H1 (cell line): Measurements from ENCODE around the gene NINJ2. TPM values are rescaled to one million over a fixed set of nuclear protein-coding genes. Genes with fewer than 3 reads are reported as not detected.
"Not testable (repeated sequence)": the region's sequence is repeated elsewhere in the genome, so short reads cannot be mapped to it uniquely, and the experiment has no call there.

Experiments used
- CTCF ChIA-PET: fragments of 300-600 bp; sonication (Branson Sonifier 250); formaldehyde crosslinking; loops from one replicate; lab custom pipeline; 2021; ENCODE audit not compliant: partially characterized antibody; lab: Charles Lee
- POLR2A ChIA-PET: fragments of 300-600 bp; sonication (Branson Sonifier 250); formaldehyde crosslinking; loops from one replicate; lab custom pipeline; 2021; ENCODE audit warnings: inconsistent platforms; ENCODE audit not compliant: partially characterized antibody; lab: Charles Lee
- DNase-seq, 2 experiments: peaks; one replicate each; pipeline versions ENCODE4 v3.0.0 to v3.0.0-alpha.2; 2010 to 2022; ENCODE audit warnings: low spot score in 2 of 2, low read depth in 1 of 2, mixed read lengths in 1 of 2
- FAIRE-seq: peaks from 2 replicates; lab custom pipeline; 2011; peaks lifted over from hg19 to GRCh38; lab: Jason Lieb, UNC
- H2AFZ ChIP-seq: 2 replicates; pipeline ENCODE4 v1.8.1; 2012; ENCODE audit warnings: low read length, inconsistent platforms
- H2AK5ac ChIP-seq: 2 replicates; pipeline ENCODE4 v1.6.1; 2013; ENCODE audit warnings: low read depth, low read length
- H2BK120ac ChIP-seq: replicated peaks from 2 replicates; pipeline ENCODE3; 2013; ENCODE audit warnings: low read depth, low read length, inconsistent platforms
- H2BK12ac ChIP-seq: 2 replicates; pipeline ENCODE4 v1.6.1; 2013; ENCODE audit warnings: low read depth, low read length
- H2BK15ac ChIP-seq: 2 replicates; pipeline ENCODE4 v1.6.1; 2013; ENCODE audit warnings: low read length
- H2BK20ac ChIP-seq: 2 replicates; pipeline ENCODE4 v1.6.1; 2013; ENCODE audit warnings: low read length
- H2BK5ac ChIP-seq: 2 replicates; pipeline ENCODE4 v1.6.1; 2013; ENCODE audit warnings: low read depth, low read length
- H3K14ac ChIP-seq: 2 replicates; pipeline ENCODE4 v1.6.1; 2013; ENCODE audit warnings: inconsistent platforms; ENCODE audit not compliant: insufficient read length
- H3K18ac ChIP-seq: 2 replicates; pipeline ENCODE4 v1.6.1; 2013; ENCODE audit warnings: low read length; ENCODE audit errors: extremely low read depth
- H3K23ac ChIP-seq: 2 replicates; pipeline ENCODE4 v1.6.1; 2013; ENCODE audit warnings: inconsistent platforms; ENCODE audit not compliant: insufficient read length
- H3K23me2 ChIP-seq: 2 replicates; pipeline ENCODE4 v1.6.1; 2013; ENCODE audit warnings: low read depth, low read length
- H3K27ac ChIP-seq: 2 replicates; pipeline ENCODE4 v1.6.1; 2011; ENCODE audit warnings: low read depth, low read length, inconsistent platforms
- H3K27me3 ChIP-seq, 4 experiments: replicated peaks in 1 of 4; 1 replicate in 1 of 4; 2 replicates in 3 of 4; pipeline versions ENCODE4 v1.6.1 to v1.8.1; 2011 to 2013; ENCODE audit warnings: low read length in 3 of 4, mild to moderate bottlenecking in 3 of 4, inconsistent platforms in 2 of 4, mixed read lengths in 2 of 4, moderate library complexity in 1 of 4; ENCODE audit not compliant: control insufficient read depth in 3 of 4, insufficient read depth in 3 of 4; ENCODE audit errors: extremely low read depth in 1 of 4
- H3K36me3 ChIP-seq, 4 experiments: 2 replicates each; pipeline versions ENCODE4 v1.6.1 to v1.8.1; 2011 to 2013; ENCODE audit warnings: mild to moderate bottlenecking in 4 of 4, low read length in 3 of 4, moderate library complexity in 2 of 4, control low read depth in 1 of 4, inconsistent platforms in 1 of 4; ENCODE audit not compliant: insufficient read depth in 4 of 4, control insufficient read depth in 2 of 4
- H3K4ac ChIP-seq: replicated peaks from 2 replicates; pipeline ENCODE3; 2013; ENCODE audit warnings: low read length, low read depth, mixed read lengths, inconsistent platforms; ENCODE audit not compliant: insufficient read length
- H3K4me1 ChIP-seq, 4 experiments: replicated peaks in 1 of 4; 1 replicate in 1 of 4; 2 replicates in 3 of 4; pipeline versions ENCODE4 v1.6.1 to v1.8.1; 2011 to 2013; ENCODE audit warnings: low read length in 3 of 4, inconsistent platforms in 2 of 4, mixed read lengths in 1 of 4; ENCODE audit not compliant: insufficient read depth in 4 of 4, control insufficient read depth in 3 of 4
- H3K4me2 ChIP-seq, 2 experiments: 2 replicates each; pipeline versions ENCODE4 v1.6.1 to v1.8.1; 2011 to 2013; ENCODE audit warnings: low read depth in 2 of 2, low read length in 2 of 2, control low read depth in 1 of 2, inconsistent platforms in 1 of 2, mild to moderate bottlenecking in 1 of 2; ENCODE audit not compliant: insufficient read depth in 1 of 2
- H3K4me3 ChIP-seq, 4 experiments: fragments of 200-600, 300-600 bp in 1 of 4; sonication (generic), shearing (Covaris generic), sonication (Bioruptor Twin) in 1 of 4; 2 replicates each; pipeline versions ENCODE4 v1.5.1 to v1.8.1; 2011 to 2016; ENCODE audit warnings: low read length in 4 of 4, low read depth in 3 of 4, control low read depth in 2 of 4, inconsistent platforms in 2 of 4, mild to moderate bottlenecking in 2 of 4, mixed read lengths in 1 of 4, moderate library complexity in 1 of 4; ENCODE audit not compliant: insufficient read depth in 2 of 4; ENCODE audit errors: extremely low read depth in 1 of 4
- H3K56ac ChIP-seq: replicated peaks from 2 replicates; pipeline ENCODE3; 2013; ENCODE audit warnings: low read depth, mild to moderate bottlenecking, mixed read lengths, low read length, inconsistent platforms; ENCODE audit not compliant: insufficient read length
- H3K79me1 ChIP-seq: 2 replicates; pipeline ENCODE4 v1.6.1; 2013; ENCODE audit warnings: low read depth, low read length, control low read depth
- H3K79me2 ChIP-seq, 2 experiments: 2 replicates each; pipeline versions ENCODE4 v1.6.1 to v1.8.1; 2012 to 2013; ENCODE audit warnings: low read length in 2 of 2, mild to moderate bottlenecking in 2 of 2, inconsistent platforms in 1 of 2; ENCODE audit not compliant: insufficient read depth in 2 of 2, control insufficient read depth in 1 of 2
- H3K9ac ChIP-seq, 4 experiments: replicated peaks in 1 of 4; 1 replicate in 1 of 4; 2 replicates in 3 of 4; pipeline versions ENCODE4 v1.6.1 to v1.8.1; 2011 to 2013; ENCODE audit warnings: low read depth in 3 of 4, low read length in 3 of 4, control low read depth in 2 of 4, mild to moderate bottlenecking in 2 of 4, moderate library complexity in 2 of 4, inconsistent platforms in 1 of 4; ENCODE audit errors: extremely low read depth in 1 of 4
- H3K9me3 ChIP-seq, 2 experiments: 2 replicates each; pipeline versions ENCODE4 v1.6.1 to v1.8.1; 2012 to 2013; ENCODE audit warnings: mild to moderate bottlenecking in 2 of 2, moderate library complexity in 2 of 2, control low read depth in 1 of 2, inconsistent platforms in 1 of 2, low read depth in 1 of 2, low read length in 1 of 2, mixed read lengths in 1 of 2; ENCODE audit not compliant: insufficient read depth in 2 of 2
- H4K20me1 ChIP-seq, 2 experiments: replicated peaks in 1 of 2; 2 replicates each; pipeline versions ENCODE3 to v1.8.1; 2011 to 2013; ENCODE audit warnings: inconsistent platforms in 2 of 2, low read length in 2 of 2, mild to moderate bottlenecking in 1 of 2; ENCODE audit not compliant: insufficient read depth in 2 of 2, control insufficient read depth in 1 of 2
- H4K5ac ChIP-seq: 2 replicates; pipeline ENCODE4 v1.6.1; 2013; ENCODE audit warnings: low read length, low read depth, mixed read lengths, inconsistent platforms; ENCODE audit not compliant: insufficient read length
- H4K8ac ChIP-seq: 2 replicates; pipeline ENCODE4 v1.8.0; 2013; ENCODE audit warnings: mild to moderate bottlenecking, moderate library complexity, low read length, inconsistent platforms; ENCODE audit not compliant: insufficient read depth; ENCODE audit errors: extremely low read depth
- H4K91ac ChIP-seq: replicated peaks from 2 replicates; pipeline ENCODE3; 2013; ENCODE audit warnings: low read length, mixed read lengths, inconsistent platforms; ENCODE audit not compliant: insufficient read length
- WGBS, 2 experiments: shearing (Covaris generic) in 1 of 2; methylation state at CpG; one replicate each; pipeline versions ENCODE4 v1.1.6 to v1.1.7; 2013 to 2015; ENCODE audit warnings: low lambda C conversion rate in 2 of 2, mixed read lengths in 2 of 2, inconsistent platforms in 1 of 2, low coverage in 1 of 2, missing lambda C conversion rate in 1 of 2; ENCODE audit not compliant: insufficient replicate concordance in 2 of 2, insufficient coverage in 1 of 2, insufficient read length in 1 of 2; ENCODE audit errors: extremely low coverage in 1 of 2, missing lambda C conversion rate in 1 of 2; 5-methylcytosine and 5-hydroxymethylcytosine counted together
- polyA plus RNA-seq, 7 experiments: library from polyadenylated mRNA; depleted of rRNA in 3 of 7; stranded (reverse) in 5 of 7; unstranded in 2 of 7; fragments of >200 nt in 5 of 7; fragments of 200-250 nt in 2 of 7; gene quantifications; 1 replicate in 5 of 7; 2 replicates in 1 of 7; 4 replicates in 1 of 7; pipeline versions ENCODE4 v1.2.1 to v1.2.3, GENCODE V29; 2011 to 2013; ENCODE audit warnings: missing spikeins in 2 of 7, mixed read lengths in 2 of 7
- total RNA-seq: library from RNA; stranded (reverse); fragmentation: NEBNext Ultra II Directional; extraction: Animal tissue kit (Norgen Biotek cat#: 25700); gene quantifications from 2 replicates; pipeline ENCODE4 v1.2.1, GENCODE V29; 2021

Gene NINJ2
- total and polyA plus RNA-seq, 2 of the 8 experiments (the other 6 are each of a cell fraction or from before 2014, with no cell fraction given): 1.4 TPM; not detected in 1

- CTCF ChIA-PET, H4K8ac ChIP-seq, H2BK5ac ChIP-seq, H2BK120ac ChIP-seq, H2BK20ac ChIP-seq, H3K4ac ChIP-seq, H3K36me3 ChIP-seq, H2BK12ac ChIP-seq, H2BK15ac ChIP-seq, H3K9ac ChIP-seq, H3K4me3 ChIP-seq, H3K4me1 ChIP-seq, H4K5ac ChIP-seq, H3K79me2 ChIP-seq, H3K14ac ChIP-seq, H3K27me3 ChIP-seq, POLR2A ChIA-PET, H2AK5ac ChIP-seq, H3K27ac ChIP-seq, H3K56ac ChIP-seq, H4K20me1 ChIP-seq, H3K23me2 ChIP-seq, H3K9me3 ChIP-seq, H3K23ac ChIP-seq, FAIRE-seq, H3K79me1 ChIP-seq, H4K91ac ChIP-seq, H2AFZ ChIP-seq, H3K18ac ChIP-seq, DNase-seq, H3K4me2 ChIP-seq: not testable (repeated sequence)
- 68% methylated on average over 3 of the region's 3 CpGs; no CpG with 5 or more reads in 1 of the 2 experiments for WGBS, 2 experiments
Measured at GRCh38 chr12:708084-708483, 44.8 kb upstream of the NINJ2 start.
